ENCODE measurements around the gene PRSS33. TPM values are rescaled to one million over a fixed set of nuclear protein-coding genes. Genes with fewer than 3 reads are reported as not detected.

PRSS33 gene
- total and polyA plus RNA-seq, 9 of the 15 experiments (the other 6 are each of a cell fraction or from before 2014, with no cell fraction given) = not detected

- peak; percentile 87 for TF ChIP-seq CREB1 (IDR thresholded peaks at IDR 0.05)
- TF ChIP-seq CREB1 (CRISPR knock-in tag; IDR thresholded peaks at IDR 0.05) = peak; percentile 90
- peak; percentile 27 for TF ChIP-seq CHD1 (IDR thresholded peaks at IDR 0.05; ENCODE audit: low read length)
- peak; percentile 92 for TF ChIP-seq CREB3L1 (IDR thresholded peaks at IDR 0.05; ENCODE audit: borderline replicate concordance, low read depth)
- peak in 1 of 2 experiments; percentile 88; a peak in 2 of 4 replicates for TF ChIP-seq ZNF639 (CRISPR knock-in tag; conservative IDR thresholded peaks at IDR 0.05 in 1 of 2, IDR thresholded peaks at IDR 0.05 in 1 of 2)
- peak; percentile 52; the same call in 1 of the 2 replicates for TF ChIP-seq FOSL1 (tag; conservative IDR thresholded peaks at IDR 0.05)
- TF ChIP-seq ZNF668 (CRISPR knock-in tag; IDR thresholded peaks at IDR 0.05) = peak; percentile 41; the same call in 1 of the 2 replicates
- TF ChIP-seq ZNF75A (CRISPR knock-in tag; IDR thresholded peaks at IDR 0.05) = no peak
- no peak for TF ChIP-seq WHSC1 (IDR thresholded peaks at IDR 0.05; ENCODE audit: low read length)
- TF ChIP-seq ZNF3 (CRISPR knock-in tag; IDR thresholded peaks at IDR 0.05) = no peak
- TF ChIP-seq HBP1 (CRISPR knock-in tag; IDR thresholded peaks at IDR 0.05) = no peak
- no peak for TF ChIP-seq ATF4 (CRISPR knock-in tag; IDR thresholded peaks at IDR 0.05)
- TF ChIP-seq FUS (optimal IDR thresholded peaks at IDR 0.05; ENCODE audit: low read depth, low read length) = peak; percentile 50
- no peak for TF ChIP-seq KAT2B (IDR thresholded peaks at IDR 0.05; ENCODE audit: low read depth, low read length)
- no peak for TF ChIP-seq MIER1 (IDR thresholded peaks at IDR 0.05; ENCODE audit: low read depth)
- no peak for TF ChIP-seq FOXM1 (IDR thresholded peaks at IDR 0.05; ENCODE audit: low read depth)
- TF ChIP-seq FOXM1 (CRISPR knock-in tag; IDR thresholded peaks at IDR 0.05; ENCODE audit: low read depth) = no peak
- TF ChIP-seq HDAC3 (IDR thresholded peaks at IDR 0.05; ENCODE audit: borderline replicate concordance, partially characterized antibody) = no peak
- no peak for TF ChIP-seq GATAD2A (IDR thresholded peaks at IDR 0.05)
- TF ChIP-seq HNRNPH1 (optimal IDR thresholded peaks at IDR 0.05; ENCODE audit: low read depth, low read length) = no peak
- TF ChIP-seq RUNX1 (IDR thresholded peaks at IDR 0.05; ENCODE audit: low read depth) = 0 out of 2 replicates have a peak, but pooled peaks have one; percentile 11
- TF ChIP-seq CHD4 (IDR thresholded peaks at IDR 0.05; ENCODE audit: insufficient read depth, insufficient replicate concordance, low read depth, low read length, poor library complexity, severe bottlenecking) = no peak
These were observed 35.1 kb downstream of the PRSS33 start, which contains the start of gene SRRM2 (continued) for GRCh38 chr16:2752035-2752849.

Measured in K562 (cell line).